PC-3 (cell line): ENCODE data around the gene PLK5.

Source experiments
- EZH2 ChIP-seq: fragments of 300-600 bp; sonication (generic); IDR thresholded peaks from one replicate; pipeline ENCODE4 v1.6.1; 2017; ENCODE audit warnings: antibody characterized with exemption, mild to moderate bottlenecking, low read length; ENCODE audit not compliant: unreplicated experiment
- TF ChIP-seq, protein P1 (sequence below): fragments of 300-600 bp; sonication (generic); conservative IDR thresholded peaks from 2 replicates; pipeline ENCODE4 v1.5.1; 2017; ENCODE audit warnings: antibody characterized with exemption, low read depth, mild to moderate bottlenecking, low read length

DNA sequence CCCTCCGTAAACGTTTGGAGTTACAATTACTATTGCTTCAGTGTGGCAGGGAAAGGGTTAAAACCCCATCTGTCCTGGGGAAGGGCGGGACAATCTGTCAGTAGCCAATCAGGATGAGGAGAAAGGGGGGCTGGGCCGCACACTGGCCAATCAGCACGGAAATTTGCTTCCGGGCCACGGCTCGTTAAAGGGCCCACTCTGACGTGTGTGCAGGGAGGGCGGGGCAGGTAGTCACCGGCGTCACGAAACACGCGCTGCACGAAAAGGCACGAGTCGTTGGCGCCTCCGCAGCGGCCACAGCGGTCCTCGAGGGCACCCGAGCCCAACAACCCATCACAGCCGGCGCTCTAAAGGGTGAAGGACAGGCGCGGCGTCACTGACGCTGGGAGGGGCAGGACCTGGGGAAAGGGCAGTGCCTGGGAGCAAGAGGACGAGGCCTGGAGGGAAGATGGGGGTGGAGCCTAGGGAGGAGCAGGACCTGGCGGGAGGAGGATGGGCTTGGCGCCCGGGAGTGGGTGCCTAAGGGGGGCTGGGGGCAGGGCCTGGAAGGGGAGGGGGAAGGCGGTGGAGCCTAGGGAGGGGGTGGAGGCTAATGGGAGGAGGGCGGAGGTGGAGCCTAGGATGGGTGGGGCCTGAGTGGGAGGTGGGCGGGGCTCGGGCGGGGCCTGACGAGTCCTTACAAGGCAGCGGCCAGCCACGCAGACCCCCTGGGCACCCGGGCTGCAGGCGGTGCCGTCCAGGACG, 15.9 kb upstream of the PLK5 start:
- TF ChIP-seq, protein P1, sequence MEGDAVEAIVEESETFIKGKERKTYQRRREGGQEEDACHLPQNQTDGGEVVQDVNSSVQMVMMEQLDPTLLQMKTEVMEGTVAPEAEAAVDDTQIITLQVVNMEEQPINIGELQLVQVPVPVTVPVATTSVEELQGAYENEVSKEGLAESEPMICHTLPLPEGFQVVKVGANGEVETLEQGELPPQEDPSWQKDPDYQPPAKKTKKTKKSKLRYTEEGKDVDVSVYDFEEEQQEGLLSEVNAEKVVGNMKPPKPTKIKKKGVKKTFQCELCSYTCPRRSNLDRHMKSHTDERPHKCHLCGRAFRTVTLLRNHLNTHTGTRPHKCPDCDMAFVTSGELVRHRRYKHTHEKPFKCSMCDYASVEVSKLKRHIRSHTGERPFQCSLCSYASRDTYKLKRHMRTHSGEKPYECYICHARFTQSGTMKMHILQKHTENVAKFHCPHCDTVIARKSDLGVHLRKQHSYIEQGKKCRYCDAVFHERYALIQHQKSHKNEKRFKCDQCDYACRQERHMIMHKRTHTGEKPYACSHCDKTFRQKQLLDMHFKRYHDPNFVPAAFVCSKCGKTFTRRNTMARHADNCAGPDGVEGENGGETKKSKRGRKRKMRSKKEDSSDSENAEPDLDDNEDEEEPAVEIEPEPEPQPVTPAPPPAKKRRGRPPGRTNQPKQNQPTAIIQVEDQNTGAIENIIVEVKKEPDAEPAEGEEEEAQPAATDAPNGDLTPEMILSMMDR, result no peak
- TF ChIP-seq EZH2, result no peak
